DND-41 (cell line): Measurements from ENCODE around the gene TTLL11.

Source experiments
- EZH2 ChIP-seq: IDR thresholded peaks from 3 replicates; pipeline ENCODE4 v1.6.1; 2012; ENCODE audit warnings: borderline replicate concordance, low read depth, mild to moderate bottlenecking, moderate library complexity, low read length, inconsistent platforms; ENCODE audit not compliant: severe bottlenecking
- TF ChIP-seq, protein P1 (sequence below): IDR thresholded peaks from 2 replicates; pipeline ENCODE4 v1.5.1; 2012; ENCODE audit warnings: borderline replicate concordance, low read length, moderate library complexity, mild to moderate bottlenecking; ENCODE audit not compliant: poor library complexity, severe bottlenecking; ENCODE audit errors: extremely low read depth

- TF ChIP-seq EZH2, result no peak
- TF ChIP-seq, protein P1, sequence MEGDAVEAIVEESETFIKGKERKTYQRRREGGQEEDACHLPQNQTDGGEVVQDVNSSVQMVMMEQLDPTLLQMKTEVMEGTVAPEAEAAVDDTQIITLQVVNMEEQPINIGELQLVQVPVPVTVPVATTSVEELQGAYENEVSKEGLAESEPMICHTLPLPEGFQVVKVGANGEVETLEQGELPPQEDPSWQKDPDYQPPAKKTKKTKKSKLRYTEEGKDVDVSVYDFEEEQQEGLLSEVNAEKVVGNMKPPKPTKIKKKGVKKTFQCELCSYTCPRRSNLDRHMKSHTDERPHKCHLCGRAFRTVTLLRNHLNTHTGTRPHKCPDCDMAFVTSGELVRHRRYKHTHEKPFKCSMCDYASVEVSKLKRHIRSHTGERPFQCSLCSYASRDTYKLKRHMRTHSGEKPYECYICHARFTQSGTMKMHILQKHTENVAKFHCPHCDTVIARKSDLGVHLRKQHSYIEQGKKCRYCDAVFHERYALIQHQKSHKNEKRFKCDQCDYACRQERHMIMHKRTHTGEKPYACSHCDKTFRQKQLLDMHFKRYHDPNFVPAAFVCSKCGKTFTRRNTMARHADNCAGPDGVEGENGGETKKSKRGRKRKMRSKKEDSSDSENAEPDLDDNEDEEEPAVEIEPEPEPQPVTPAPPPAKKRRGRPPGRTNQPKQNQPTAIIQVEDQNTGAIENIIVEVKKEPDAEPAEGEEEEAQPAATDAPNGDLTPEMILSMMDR, result no peak
Measured at GRCh38 chr9:121921444-121921843, 171.7 kb downstream of the TTLL11 start.
